Left ventricle myocardium inferior (tissue), 1 donor: Measurements from ENCODE around the gene PRKCZ. TPM values are rescaled to one million over a fixed set of nuclear protein-coding genes. Genes with fewer than 3 reads are reported as not detected.

ENCODE experiments used
- DNase-seq: peaks from one replicate; pipeline ENCODE4 v3.0.0-alpha.2; 2020
- H3K27ac ChIP-seq: fragments of 200-600 bp; replicated peaks from 2 replicates; pipeline ENCODE4 v1.8.0; 2021
- H3K27me3 ChIP-seq: fragments of 200-600 bp; 2 replicates; pipeline ENCODE4 v1.8.0; 2021; ENCODE audit warnings: low read depth
- H3K36me3 ChIP-seq: fragments of 200-600 bp; 2 replicates; pipeline ENCODE4 v1.8.0; 2021
- H3K4me1 ChIP-seq: fragments of 200-600 bp; 2 replicates; pipeline ENCODE4 v1.8.0; 2021
- H3K4me3 ChIP-seq: fragments of 200-600 bp; 2 replicates; pipeline ENCODE4 v1.8.0; 2021; ENCODE audit warnings: mild to moderate bottlenecking, moderate library complexity
- H3K9me3 ChIP-seq: fragments of 200-600 bp; replicated peaks from 2 replicates; pipeline ENCODE4 v1.8.0; 2021
- CTCF ChIP-seq: fragments of 200-600 bp; IDR thresholded peaks from 2 replicates; pipeline ENCODE4 v1.8.0; 2021; ENCODE audit warnings: antibody characterized with exemption, mild to moderate bottlenecking, borderline replicate concordance
- intact Hi-C: fragments of 100-400 bp; cut with micrococcal nuclease; formaldehyde crosslinking; loops from one replicate; pipeline ENCODE4 v1.11.0; 2022
- long read RNA-seq: library from polyadenylated mRNA; unstranded; transcript quantifications from one replicate; pipeline ENCODE4 v2.0.0, GENCODE V29; 2021
- total RNA-seq: library from RNA; stranded (reverse); fragmentation: NEBNext Ultra II Directional; extraction: Animal tissue kit (Norgen Biotek cat#: 25700); gene quantifications from one replicate; pipeline ENCODE4 v1.2.1, GENCODE V29; 2021
- donor health status: DM: no; HTN: yes; CAD: no; lungs with severe emphysema.

The PRKCZ gene
- 19.1 TPM for total RNA-seq
- long read RNA-seq, transcript PRKCZ-201 (18 exons, 2,326 nt) = major isoform, 51 of 62 reads
- long read RNA-seq, partial matches to known transcripts = 5 of 62 reads
- long read RNA-seq, other reads (novel, unspliced or antisense) = 5 of 62 reads

GRCh38 chr1:2049718-2050431, at the start of gene PRKCZ:
Gene PRKCZ, plus strand, starts transcription at chr1:2050411. Its CDS starts 220 bp downstream, at chr1:2050631.
- Histone ChIP-seq H3K9me3 (no peaks in the 10 kb centered on the region), H3K36me3 (no peaks in the 10 kb centered on the region), H3K27me3 (peaks cover 73% of the 10 kb centered on the region), H3K4me3 (peak within 1 kb of the TSS; percentile 71), H3K27ac (peak within 1 kb of the TSS; percentile 47), H3K4me1 (peaks cover 34% of the 10 kb centered on the region)
- no peak for TF ChIP-seq CTCF
- intact Hi-C loops = loop anchor here (10.0 kb wide), 1 partner anchor 95 kb away; no protein-coding TSS in a partner anchor
- peak; percentile 84 for DNase-seq

GRCh38 chr1:2000432-2000831, 49.8 kb upstream of the PRKCZ start:
- no peak overlapping the region for H3K27ac ChIP-seq
- no peaks in the 10 kb centered on the region for H3K36me3 ChIP-seq
- DNase-seq = no peak
- H3K4me1 ChIP-seq = peaks cover 6% of the 10 kb centered on the region
- intact Hi-C loops = no loop called here
- H3K27me3 ChIP-seq = peaks cover 84% of the 10 kb centered on the region
- no peak overlapping the region for H3K4me3 ChIP-seq
- H3K9me3 ChIP-seq = no peaks in the 10 kb centered on the region
- no peak for TF ChIP-seq CTCF

GRCh38 chr1:2000850-2001249, 49.4 kb upstream of the PRKCZ start:
- Histone ChIP-seq H3K27me3 (peaks cover 88% of the 10 kb centered on the region), H3K9me3 (no peaks in the 10 kb centered on the region), H3K27ac (no peak overlapping the region), H3K4me3 (no peak overlapping the region), H3K4me1 (peaks cover 6% of the 10 kb centered on the region), H3K36me3 (no peaks in the 10 kb centered on the region)
- no peak for DNase-seq
- intact Hi-C loops = no loop called here
- TF ChIP-seq CTCF = no peak

GRCh38 chr1:2001773-2002411, 48.3 kb upstream of the PRKCZ start:
- no peak for TF ChIP-seq CTCF
- intact Hi-C loops = no loop called here
- H3K27ac ChIP-seq = no peak overlapping the region
- H3K9me3 ChIP-seq = no peaks in the 10 kb centered on the region
- DNase-seq = no peak
- H3K4me3 ChIP-seq = no peak overlapping the region
- peaks cover 98% of the 10 kb centered on the region for H3K27me3 ChIP-seq
- H3K4me1 ChIP-seq = peaks cover 6% of the 10 kb centered on the region
- H3K36me3 ChIP-seq = no peaks in the 10 kb centered on the region

GRCh38 chr1:2003541-2004131, 46.6 kb upstream of the PRKCZ start, which contains the start of gene CFAP74:
Gene CFAP74, minus strand, starts transcription at chr1:2003786. Its CDS starts 12,830 bp downstream, at chr1:1990956.
- Histone ChIP-seq H3K4me1 (peaks cover 6% of the 10 kb centered on the region), H3K27me3 (peaks cover 99% of the 10 kb centered on the region), H3K4me3 (peak within 1 kb of the TSS; percentile 17), H3K27ac (no peak within 1 kb of the TSS), H3K9me3 (no peaks in the 10 kb centered on the region), H3K36me3 (no peaks in the 10 kb centered on the region)
- no peak for TF ChIP-seq CTCF
- intact Hi-C loops = no loop called here
- no peak for DNase-seq
